Activated T-cell treated with anti-CD3 and anti-CD28 coated beads, Interleukin-2, amount 50 U/mL, for 48 hours (primary cell): ENCODE measurements around the gene IKZF2.

Source experiments
- DNase-seq, 2 experiments: peaks; one replicate each; pipeline ENCODE4 v3.0.0-alpha.2; 2020

Gene IKZF2

DNA sequence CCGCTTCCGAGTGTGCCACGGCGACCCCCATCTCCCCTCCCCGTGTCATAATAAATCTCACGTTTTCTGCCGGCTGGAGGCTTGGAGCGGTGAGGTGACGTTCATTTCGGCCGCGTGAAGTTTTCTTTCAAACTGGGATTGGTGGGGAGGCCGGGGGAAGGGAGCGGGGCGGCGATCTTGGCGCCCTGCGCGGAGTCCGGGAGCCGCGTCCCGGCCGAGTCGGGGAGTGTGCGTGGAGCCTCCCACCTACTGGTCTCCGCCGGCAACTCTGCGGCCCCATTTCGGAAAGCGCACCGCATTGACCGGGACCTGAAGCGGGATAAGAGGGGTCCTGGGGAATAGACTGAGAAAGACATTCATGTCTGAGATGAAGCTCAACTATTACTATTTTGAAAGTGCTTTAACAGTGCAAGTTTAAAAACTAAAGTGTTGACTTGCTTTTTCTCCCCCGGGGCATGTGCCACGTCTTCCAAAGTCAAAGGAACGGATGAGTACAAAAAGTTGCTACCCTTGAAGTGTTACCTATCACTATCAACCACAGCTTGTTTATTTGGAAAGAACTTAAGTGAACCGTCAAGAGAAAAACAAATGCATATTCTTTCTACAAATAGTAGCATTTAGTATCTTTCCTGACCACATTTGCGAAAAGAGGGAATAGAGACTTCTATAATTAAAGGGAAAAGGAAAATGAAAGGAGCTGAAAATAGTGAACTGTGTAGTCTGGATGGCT is 818 bp upstream of the IKZF2 start:
- DNase-seq, result peak in 1 of 2 experiments; percentile 53

GRCh38 chr2:213150315-213151097 is 906 bp downstream of the IKZF2 start:
- no peak for DNase-seq

DNA sequence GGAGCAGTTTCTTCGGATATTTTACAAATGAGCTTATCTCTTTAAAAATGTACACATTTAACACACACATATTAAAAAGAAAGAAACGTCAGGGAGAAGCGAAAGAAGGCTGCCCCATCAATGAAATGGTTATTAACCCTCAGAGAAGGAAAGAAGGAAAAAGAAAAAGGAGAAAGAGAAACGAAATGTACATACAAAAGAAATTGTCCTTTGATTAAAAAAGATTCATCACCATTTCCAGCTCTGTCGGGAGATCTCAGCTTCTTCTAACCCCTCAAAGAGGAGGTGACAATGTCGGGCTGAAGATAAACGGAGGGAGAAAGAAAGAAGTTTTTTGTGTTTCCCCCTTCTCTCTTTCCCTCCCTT is 1.5 kb downstream of the IKZF2 start:
- no peak for DNase-seq

- DNase-seq, result no peak
Measured at GRCh38 chr2:213149294-213149875, 2.0 kb downstream of the IKZF2 start.

- no peak for DNase-seq
Measured at GRCh38 chr2:213148572-213149261, 2.7 kb downstream of the IKZF2 start.

- DNase-seq, result no peak
Measured at GRCh38 chr2:213147538-213147937, 3.9 kb downstream of the IKZF2 start.

GRCh38 chr2:213145715-213146242 is 5.6 kb downstream of the IKZF2 start:
- DNase-seq, result no peak

DNA sequence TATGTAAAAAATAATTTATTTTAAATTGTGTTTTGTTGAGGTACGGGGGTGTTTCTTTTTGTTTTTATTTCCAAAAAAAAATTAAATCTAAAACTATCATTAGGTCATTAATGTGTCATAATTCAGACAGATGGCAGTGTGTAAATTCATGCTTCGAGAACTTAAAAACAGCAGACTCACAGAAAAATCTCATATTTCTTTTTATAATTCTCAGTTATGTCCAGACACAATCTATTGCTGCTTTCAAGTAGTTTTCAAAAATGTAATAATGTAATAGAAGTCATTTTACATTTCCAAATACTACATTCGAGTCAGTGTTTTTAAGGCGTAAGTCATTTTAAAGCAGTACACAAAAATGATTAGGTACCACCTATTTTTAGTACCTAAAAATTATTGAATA is 14.3 kb downstream of the IKZF2 start:
- DNase-seq, result no peak

DNA sequence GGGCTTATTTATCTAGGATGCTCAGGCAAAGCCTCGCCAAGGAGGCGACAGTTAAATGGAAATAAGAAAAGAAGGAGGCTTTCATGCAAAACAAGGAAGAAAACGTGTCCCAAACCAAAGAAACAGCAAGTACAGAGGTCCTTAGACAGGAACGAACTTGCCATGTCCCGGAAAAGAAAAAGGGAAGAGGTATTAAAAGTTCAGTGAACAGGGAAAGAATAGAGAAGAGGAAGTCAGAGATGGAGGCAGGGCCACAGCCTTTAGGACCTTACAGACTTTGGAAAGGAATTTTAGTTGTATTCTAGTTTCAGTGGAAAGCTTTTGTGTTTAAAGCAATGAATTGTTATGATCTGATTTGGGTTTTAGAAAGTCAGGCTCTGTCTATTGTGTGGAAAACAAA is 22.1 kb downstream of the IKZF2 start:
- DNase-seq, result no peak

- DNase-seq, result no peak
Measured at GRCh38 chr2:213125646-213126347, 25.6 kb downstream of the IKZF2 start.

DNA sequence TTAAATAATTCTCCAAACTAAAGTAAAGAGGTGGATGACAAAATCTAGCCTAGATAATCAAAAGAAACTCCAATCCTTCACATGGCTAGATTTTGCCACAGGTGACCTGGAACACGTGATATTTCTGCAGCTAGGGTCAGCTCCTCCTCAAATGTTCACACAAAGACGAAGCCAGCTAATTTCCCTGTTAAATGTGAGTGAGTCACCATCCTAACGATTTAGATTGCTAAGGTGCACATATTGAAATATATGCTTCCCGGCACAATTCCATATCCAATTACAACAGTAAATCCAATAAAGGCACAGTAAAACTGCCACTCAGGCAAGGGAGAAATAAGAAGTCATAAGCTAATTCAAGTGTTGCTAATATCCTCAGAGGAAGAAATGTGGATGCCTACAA is 28.7 kb downstream of the IKZF2 start:
- DNase-seq, result no peak

DNA sequence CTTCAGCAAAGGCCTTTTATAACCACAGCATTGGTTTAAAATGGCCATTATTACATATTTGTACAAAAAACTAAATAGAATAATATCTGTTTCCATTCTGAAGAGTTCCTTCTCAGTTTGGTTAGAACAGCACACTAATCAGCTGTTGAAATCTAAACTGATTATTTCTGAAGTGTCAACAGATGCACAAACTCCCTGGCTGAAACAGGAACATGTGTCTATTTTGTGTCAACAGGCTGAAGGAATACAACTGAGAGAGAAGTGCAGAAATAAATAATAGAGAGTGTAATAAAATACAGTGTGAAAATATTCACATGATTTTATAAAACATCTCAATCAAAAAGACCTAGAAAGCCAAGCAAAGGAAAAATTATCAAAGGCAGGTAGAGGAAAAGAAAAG is 29.7 kb downstream of the IKZF2 start:
- no peak for DNase-seq

DNA sequence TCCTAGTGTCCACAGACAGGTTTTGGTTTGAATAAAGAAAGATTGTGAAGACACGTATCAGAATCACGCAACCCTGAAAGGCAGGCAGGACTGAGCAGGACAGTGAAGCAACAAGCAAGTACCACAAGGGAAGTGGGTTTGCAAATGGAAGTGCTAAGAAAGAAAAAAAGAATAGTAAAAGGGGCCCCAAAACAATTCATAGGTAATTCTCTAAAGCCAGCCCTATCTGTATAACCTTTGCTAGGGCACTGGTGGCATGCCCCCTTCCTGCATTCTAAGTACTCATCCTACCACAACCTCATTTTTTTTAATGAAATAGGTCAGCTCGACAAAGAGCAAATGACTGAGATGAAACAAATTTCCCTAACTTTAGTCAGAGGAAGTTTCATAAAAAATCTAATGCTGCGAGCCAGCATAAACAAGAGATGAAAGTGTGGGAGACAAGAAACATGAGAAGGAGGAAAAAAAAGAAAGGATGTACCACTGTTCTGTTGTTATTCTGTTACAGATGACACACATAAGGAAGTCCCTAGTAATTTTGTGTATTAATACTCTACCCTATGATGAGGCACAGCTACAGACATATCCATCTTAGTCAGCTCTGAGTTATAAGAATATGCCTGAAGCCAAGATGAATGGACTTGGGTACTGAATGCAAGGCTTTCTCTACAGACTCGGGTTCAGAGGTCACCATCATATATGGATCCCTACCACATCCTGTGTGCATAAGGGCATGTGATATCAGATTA is 32.2 kb downstream of the IKZF2 start:
- peak; percentile 32 to 34 for DNase-seq

DNA sequence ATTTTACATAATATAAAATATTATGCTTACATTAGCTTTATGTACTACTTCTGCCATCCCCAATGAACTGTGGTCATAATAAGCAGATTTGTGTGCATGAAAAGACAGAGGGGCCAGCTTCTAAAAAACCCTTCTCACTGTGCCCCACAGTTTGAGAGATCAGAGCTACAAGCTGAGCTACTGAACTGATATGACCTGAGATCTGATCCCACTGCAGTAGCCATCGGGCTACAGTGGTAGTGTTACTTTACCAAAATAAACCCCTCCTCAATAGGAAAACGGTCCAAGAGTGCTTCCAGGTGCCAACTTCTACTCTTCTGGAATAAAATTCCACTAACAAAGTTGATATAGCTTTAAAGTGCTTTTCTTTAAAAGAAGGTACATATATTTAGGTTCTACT is 43.1 kb downstream of the IKZF2 start:
- no peak for DNase-seq

DNA sequence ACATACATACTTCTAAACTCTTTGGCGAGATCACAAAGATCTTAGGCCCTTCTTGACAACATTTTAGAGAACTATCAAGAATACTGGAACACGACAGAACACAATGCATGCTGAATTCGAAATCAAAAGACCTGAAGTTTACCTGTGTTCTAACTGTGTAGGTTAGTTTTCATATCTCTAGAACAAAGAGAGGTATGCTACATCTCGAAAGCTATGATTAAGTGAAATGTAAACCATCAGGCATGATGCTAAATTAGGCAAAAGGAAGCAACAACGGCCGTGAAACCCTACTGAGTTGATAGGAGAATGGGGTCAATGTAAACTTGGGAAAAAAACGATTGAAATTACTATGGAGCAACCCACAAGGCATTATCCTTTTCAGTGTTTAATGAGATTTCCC is 43.7 kb downstream of the IKZF2 start:
- DNase-seq, result no peak

GRCh38 chr2:213105212-213105611 is 46.2 kb downstream of the IKZF2 start:
- DNase-seq, result no peak

DNA sequence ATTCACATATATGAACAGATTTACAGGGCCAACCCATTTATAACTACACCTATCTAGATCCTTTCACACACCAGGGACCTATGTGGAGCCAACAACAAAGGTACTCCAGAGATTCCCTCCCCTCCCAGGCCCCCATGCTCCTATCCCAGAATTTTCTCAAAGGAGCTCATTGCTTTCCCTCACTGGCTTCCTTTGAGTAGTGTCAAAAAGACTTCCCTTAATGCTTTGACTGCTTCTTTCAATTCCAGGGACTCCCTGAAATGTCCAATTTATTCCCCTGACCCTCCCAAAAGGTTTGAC is 46.6 kb downstream of the IKZF2 start:
- DNase-seq, result no peak

GRCh38 chr2:213104092-213104902 is 47.1 kb downstream of the IKZF2 start:
- no peak for DNase-seq

DNA sequence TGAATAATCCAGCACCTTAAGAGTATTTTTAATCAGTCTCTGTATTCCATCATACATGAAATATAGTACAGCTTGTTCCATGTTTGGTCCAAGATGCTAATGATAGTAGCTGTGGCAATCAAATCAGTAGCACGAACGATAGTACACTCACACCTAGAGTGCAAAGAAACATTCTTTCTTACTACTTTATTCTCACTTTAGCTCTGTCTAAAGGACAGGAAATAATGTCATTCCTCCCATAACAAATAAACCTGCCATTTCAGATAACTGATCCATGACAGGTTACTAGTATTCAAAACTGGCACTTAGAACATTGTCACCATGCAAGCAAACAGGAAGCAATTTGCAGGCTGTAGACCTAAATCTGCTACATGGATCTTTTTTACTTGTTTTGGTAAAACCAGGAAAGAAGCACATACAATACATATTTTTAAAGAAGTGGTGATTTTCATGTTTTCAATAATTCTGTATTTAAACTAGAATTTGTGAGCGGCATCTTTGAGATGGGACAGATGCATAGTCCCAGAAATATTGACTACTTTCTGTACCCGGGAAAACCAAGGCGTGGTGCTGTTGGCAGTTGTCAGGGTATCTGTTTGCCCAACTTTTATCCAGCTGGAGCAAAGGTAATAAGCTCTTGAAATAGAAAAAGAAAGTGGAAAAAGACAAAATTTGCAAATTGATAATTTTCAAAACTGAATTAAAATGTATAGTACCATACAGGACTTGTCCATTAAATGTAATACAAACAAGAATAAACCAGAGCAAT is 49.5 kb downstream of the IKZF2 start:
- DNase-seq, result no peak

DNA sequence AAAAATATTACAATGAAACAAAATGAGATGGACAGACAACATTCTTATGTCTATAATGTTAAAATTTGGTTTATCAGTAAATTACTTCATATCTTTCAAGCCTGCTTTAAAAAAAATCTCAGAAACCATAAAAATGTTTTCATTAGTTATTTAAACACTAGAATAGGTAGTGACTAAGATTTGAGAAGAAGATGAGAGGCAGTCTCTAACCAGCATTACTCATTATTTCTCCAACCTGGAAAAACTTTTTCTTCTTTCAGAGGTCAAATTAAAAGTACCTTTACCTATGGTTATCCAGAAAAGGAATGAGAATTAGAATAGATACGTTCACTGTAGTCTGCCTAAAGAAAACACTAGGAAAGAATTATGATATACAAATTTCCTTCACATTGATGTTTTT is 50.3 kb downstream of the IKZF2 start:
- DNase-seq, result no peak
